Measurements from ENCODE around the gene KLF11.

DNA sequence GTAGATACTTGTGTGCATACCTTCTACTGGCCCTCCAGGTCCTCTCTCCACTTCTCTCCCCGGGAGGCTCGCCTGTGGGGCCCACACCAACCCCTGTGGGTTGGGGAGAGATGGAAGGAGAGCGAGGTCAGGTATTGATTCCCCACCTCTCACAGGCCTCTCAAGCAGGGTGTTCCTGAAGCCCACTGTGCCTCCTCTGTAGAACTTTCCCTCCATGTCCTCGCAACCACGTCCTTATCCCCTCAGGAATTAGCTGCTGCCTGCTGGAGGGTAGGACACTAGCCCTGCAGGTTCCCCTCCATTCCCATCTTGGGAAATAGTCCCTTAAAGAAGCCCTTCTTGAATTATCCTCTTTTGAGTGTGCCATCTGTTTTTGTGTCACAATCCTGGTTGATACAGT, 38.9 kb upstream of the KLF11 start:
- no peak for TF ChIP-seq FOXA1 (IDR thresholded peaks at IDR 0.05)
- TF ChIP-seq ZNF384 (IDR thresholded peaks at IDR 0.05) = no peak
- no peak for TF ChIP-seq HDGF (IDR thresholded peaks at IDR 0.05; ENCODE audit: borderline replicate concordance)
- TF ChIP-seq BHLHE40 (IDR thresholded peaks at IDR 0.05; ENCODE audit: borderline replicate concordance) = no peak
- TF ChIP-seq SP1 (IDR thresholded peaks at IDR 0.05) = no peak
- TF ChIP-seq NFRKB (IDR thresholded peaks at IDR 0.05) = no peak
- TF ChIP-seq ARNT (IDR thresholded peaks at IDR 0.05) = no peak
- no peak for TF ChIP-seq FOXM1 (IDR thresholded peaks at IDR 0.05; ENCODE audit: borderline replicate concordance)
- no peak for TF ChIP-seq ELF4 (IDR thresholded peaks at IDR 0.05)

Data from HEK293T (cell line).